Measurements from ENCODE around the gene ATP6V0D1. TPM values are rescaled to one million over a fixed set of nuclear protein-coding genes. Genes with fewer than 3 reads are reported as not detected.

ATP6V0D1 gene
- total and polyA plus RNA-seq, 4 experiments from 2014 or later: 42.8 to 133 (median 70.9) TPM

DNA sequence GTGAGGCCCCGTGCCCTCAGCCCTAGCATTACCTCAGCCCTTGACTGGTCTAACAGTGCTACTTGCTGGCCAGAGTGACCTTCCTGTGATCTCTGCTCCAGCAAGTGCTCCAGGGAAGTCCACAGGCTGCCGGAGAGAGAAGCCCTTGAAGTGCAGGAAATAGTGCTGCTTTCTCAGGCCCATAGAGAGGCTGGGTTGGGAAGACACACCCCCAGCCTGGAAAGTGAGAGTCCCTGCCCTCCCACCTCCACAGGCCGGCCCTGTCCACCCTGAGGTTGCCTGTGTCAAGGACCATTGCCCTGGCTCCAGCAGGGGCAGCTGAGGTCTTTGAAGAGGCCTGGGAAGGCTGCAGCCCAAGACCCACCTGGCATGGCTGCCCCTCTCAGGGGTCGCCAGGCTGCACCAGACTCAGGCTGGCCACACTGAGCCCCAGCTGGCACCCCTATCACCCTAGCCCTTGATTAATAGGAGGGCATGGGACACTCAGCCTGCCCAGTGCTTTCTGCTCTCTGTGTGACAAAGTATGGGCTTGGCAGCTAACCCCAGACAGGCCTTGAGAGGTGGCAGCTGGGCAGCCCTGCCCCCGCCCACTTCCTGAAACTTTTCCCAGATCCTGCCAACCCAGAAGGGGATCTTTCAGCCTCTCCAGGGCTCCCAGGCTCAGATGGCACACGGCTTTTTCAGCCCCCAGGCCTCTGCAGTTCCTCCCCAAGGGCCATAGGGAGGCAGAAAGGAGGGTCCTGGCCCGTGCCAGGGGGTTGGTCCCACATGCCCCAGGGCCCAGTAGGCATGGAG is 21.7 kb downstream of the ATP6V0D1 start:
- peak overlapping the region in 2 of 7 donors; percentile 9 to 84 for H3K27ac Mint-ChIP-seq
- H3K27me3 ChIP-seq (ENCODE audit: insufficient read depth, low read length): no peaks in the 10 kb centered on the region
- CTCF ChIA-PET (ENCODE audit: partially characterized antibody): no interaction called here
- no peak overlapping the region for H3K4me3 Mint-ChIP-seq
- H3K4me1 Mint-ChIP-seq: peaks cover 13 to 37% (median 24%) of the 10 kb centered on the region in 4 donors
- H3K36me3 ChIP-seq (ENCODE audit: insufficient read depth, low read length): peaks cover 5% of the 10 kb centered on the region
- intact Hi-C loops (cut with micrococcal nuclease): no loop called here
- H3K4me3 ChIP-seq (ENCODE audit: low read length in 2 of 2): no peak overlapping the region
- no peak overlapping the region for H3K27ac ChIP-seq (ENCODE audit: low read depth, low read length)
- peak in 1 of 5 donors; percentile 6 for DNase-seq
- H3K9me3 ChIP-seq (ENCODE audit: control insufficient read depth in 1 of 2, low read length in 2 of 2): no peaks in the 10 kb centered on the region
- H3K36me3 Mint-ChIP-seq: peaks cover 0 to 11% of the 10 kb centered on the region in 2 donors
- peaks cover 12% of the 10 kb centered on the region for H3K4me1 ChIP-seq (ENCODE audit: insufficient read depth, low read length)
- no peaks in the 10 kb centered on the region for H3K9me3 Mint-ChIP-seq
- H3K27me3 Mint-ChIP-seq: no peaks in the 10 kb centered on the region
- POLR2A ChIA-PET (ENCODE audit: partially characterized antibody): no interaction called here

DNA sequence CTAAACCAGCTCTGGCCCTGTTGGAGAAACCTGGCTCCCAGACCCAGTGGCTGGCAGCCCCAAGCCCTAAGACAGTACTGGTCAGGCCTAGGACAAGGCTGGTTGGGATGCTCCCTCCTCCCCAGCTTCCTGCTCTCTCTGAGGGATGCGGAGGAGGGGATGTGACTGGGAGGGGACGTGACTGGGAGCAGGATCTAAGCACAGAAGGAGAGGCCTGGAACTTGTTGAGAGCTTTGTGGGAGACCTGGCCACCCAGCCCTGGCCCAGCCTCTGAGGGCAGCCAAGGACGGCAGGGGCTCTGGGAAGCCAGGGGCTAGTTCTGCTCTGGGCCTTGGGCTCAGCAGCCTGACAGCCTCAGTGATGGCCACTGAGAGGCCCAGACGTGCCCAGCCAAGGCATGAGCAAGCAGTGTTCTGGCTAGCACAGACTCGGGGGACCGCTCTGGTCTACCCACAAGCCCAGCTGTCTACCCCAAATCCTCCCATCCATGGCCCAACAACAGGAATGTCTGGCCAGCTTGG is 22.8 kb downstream of the ATP6V0D1 start:
- CTCF ChIA-PET (ENCODE audit: partially characterized antibody): interaction anchor here (0.7 kb wide), 1 partner anchor 30 kb away, joined by 3 read pairs; no protein-coding TSS in a partner anchor
- Mint-ChIP-seq H3K4me1 (peaks cover 12 to 31% (median 24%) of the 10 kb centered on the region in 4 donors), H3K27me3 (no peaks in the 10 kb centered on the region), H3K9me3 (no peaks in the 10 kb centered on the region), H3K36me3 (peaks cover 2 to 21% of the 10 kb centered on the region in 2 donors), H3K4me3 (no peak overlapping the region), H3K27ac (peak overlapping the region in 1 of 7 donors; percentile 66)
- POLR2A ChIA-PET (ENCODE audit: partially characterized antibody): no interaction called here
- Histone ChIP-seq H3K36me3 (ENCODE audit: insufficient read depth, low read length) (peaks cover 11% of the 10 kb centered on the region), H3K4me3 (ENCODE audit: low read length in 2 of 2) (no peak overlapping the region), H3K27ac (ENCODE audit: low read depth, low read length) (no peak overlapping the region), H3K27me3 (ENCODE audit: insufficient read depth, low read length) (no peaks in the 10 kb centered on the region), H3K4me1 (ENCODE audit: insufficient read depth, low read length) (peaks cover 12% of the 10 kb centered on the region), H3K9me3 (ENCODE audit: control insufficient read depth in 1 of 2, low read length in 2 of 2) (no peaks in the 10 kb centered on the region)
- intact Hi-C loops (cut with micrococcal nuclease): no loop called here
- peak in 1 of 5 donors; percentile 5 for DNase-seq

DNA sequence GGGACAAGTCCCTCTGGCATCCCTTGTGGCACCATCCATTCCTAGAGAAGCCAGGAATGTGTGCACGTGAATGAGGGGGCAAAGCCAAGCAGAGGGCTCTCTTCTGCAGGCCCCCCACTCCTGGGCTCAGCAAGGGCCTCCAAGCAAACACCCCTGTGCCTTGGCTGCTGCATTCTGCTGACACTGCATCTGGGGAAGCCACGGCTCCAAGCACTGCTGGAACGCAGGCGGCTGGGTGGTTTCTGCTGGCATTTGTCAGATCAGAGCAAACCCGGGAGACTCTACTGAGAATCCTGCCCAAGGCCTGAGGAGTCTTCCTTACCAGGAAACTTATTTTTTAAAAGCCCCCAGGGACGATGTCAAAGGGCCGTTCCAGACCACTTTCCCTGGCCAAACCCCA is 23.3 kb downstream of the ATP6V0D1 start:
- CTCF ChIA-PET (ENCODE audit: partially characterized antibody): no interaction called here
- POLR2A ChIA-PET (ENCODE audit: partially characterized antibody): no interaction called here
- Mint-ChIP-seq H3K36me3 (peaks cover 4 to 24% of the 10 kb centered on the region in 2 donors), H3K27ac (no peak overlapping the region), H3K9me3 (no peaks in the 10 kb centered on the region), H3K4me3 (no peak overlapping the region), H3K4me1 (peaks cover 12 to 31% (median 23%) of the 10 kb centered on the region in 4 donors), H3K27me3 (no peaks in the 10 kb centered on the region)
- no peaks in the 10 kb centered on the region for H3K9me3 ChIP-seq (ENCODE audit: control insufficient read depth in 1 of 2, low read length in 2 of 2)
- H3K4me1 ChIP-seq (ENCODE audit: insufficient read depth, low read length): peaks cover 12% of the 10 kb centered on the region
- peak in 1 of 5 donors; percentile 19 for DNase-seq
- no peak overlapping the region for H3K27ac ChIP-seq (ENCODE audit: low read depth, low read length)
- H3K27me3 ChIP-seq (ENCODE audit: insufficient read depth, low read length): no peaks in the 10 kb centered on the region
- H3K36me3 ChIP-seq (ENCODE audit: insufficient read depth, low read length): peaks cover 16% of the 10 kb centered on the region
- intact Hi-C loops (cut with micrococcal nuclease): no loop called here
- H3K4me3 ChIP-seq (ENCODE audit: low read length in 2 of 2): no peak overlapping the region

DNA sequence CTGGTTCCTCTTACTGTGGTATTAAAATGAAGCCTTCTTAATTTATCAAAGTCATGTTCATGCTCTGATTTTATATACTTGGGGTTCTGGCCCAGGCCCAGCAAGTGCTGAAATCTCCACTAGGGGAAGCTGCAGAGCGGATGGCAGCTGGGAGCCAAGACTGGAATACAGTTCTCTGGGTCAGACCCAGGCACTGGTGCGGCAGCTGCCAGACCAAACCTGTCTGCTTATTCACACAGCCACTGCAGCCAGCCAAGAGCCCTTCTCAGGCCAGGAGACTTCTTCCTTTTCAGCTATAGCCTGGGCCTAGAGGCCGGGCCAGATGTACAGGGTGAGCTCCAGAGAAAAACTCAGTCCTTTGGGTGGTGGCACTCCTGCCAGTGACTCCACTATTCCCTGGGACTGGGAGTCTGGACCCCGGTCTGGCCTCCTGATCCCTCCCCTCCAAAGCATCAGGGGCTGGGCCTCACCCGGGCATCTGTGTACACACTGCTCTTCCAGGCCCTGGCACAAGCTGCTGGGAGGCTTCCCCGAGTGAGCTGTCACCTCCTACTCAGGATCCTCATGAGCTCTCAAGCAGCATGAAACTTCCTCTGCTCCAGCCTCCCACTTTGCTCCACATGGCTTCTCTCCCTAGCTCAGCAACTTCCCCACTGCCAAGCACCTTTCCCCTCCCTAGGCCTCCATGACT is 24.4 kb downstream of the ATP6V0D1 start:
- intact Hi-C loops (cut with micrococcal nuclease): no loop called here
- peaks cover 20% of the 10 kb centered on the region for H3K36me3 ChIP-seq (ENCODE audit: insufficient read depth, low read length)
- Mint-ChIP-seq H3K4me3 (no peak overlapping the region), H3K27me3 (no peaks in the 10 kb centered on the region), H3K9me3 (no peaks in the 10 kb centered on the region), H3K27ac (peak overlapping the region in 5 of 7 donors; percentile 33 to 87 (median 70)), H3K36me3 (peaks cover 4 to 25% of the 10 kb centered on the region in 2 donors), H3K4me1 (peaks cover 12 to 31% (median 23%) of the 10 kb centered on the region in 4 donors)
- H3K4me3 ChIP-seq (ENCODE audit: low read length in 2 of 2): no peak overlapping the region
- POLR2A ChIA-PET (ENCODE audit: partially characterized antibody): no interaction called here
- no peaks in the 10 kb centered on the region for H3K27me3 ChIP-seq (ENCODE audit: insufficient read depth, low read length)
- H3K4me1 ChIP-seq (ENCODE audit: insufficient read depth, low read length): peaks cover 12% of the 10 kb centered on the region
- DNase-seq: peak in 1 of 5 donors; percentile 8
- no peaks in the 10 kb centered on the region for H3K9me3 ChIP-seq (ENCODE audit: control insufficient read depth in 1 of 2, low read length in 2 of 2)
- CTCF ChIA-PET (ENCODE audit: partially characterized antibody): no interaction called here
- no peak overlapping the region for H3K27ac ChIP-seq (ENCODE audit: low read depth, low read length)

DNA sequence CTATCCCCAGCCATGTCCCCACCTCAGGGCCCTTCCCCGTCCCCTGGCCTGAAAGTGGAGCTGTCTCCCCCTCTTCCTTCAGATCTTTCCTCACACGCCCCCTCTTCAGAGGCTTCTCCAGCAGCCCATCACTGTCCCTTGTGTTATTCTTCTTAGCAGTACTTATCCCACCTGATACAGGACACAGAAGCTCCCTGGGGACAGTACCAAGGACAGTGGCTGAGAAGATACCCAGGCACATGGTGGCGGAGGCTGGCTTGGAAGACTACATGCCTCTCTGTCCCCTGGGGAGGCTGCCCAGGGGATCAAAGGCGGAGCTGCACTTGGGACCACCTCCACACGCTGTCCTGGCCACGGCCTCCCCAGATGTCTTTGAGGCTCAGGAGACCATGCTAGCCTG is 26.1 kb downstream of the ATP6V0D1 start:
- Mint-ChIP-seq H3K36me3 (peaks cover 10 to 39% of the 10 kb centered on the region in 2 donors), H3K4me1 (peaks cover 12 to 31% (median 16%) of the 10 kb centered on the region in 4 donors), H3K27me3 (no peaks in the 10 kb centered on the region), H3K27ac (peak overlapping the region in 3 of 7 donors; percentile 47 to 61 (median 57)), H3K9me3 (no peaks in the 10 kb centered on the region), H3K4me3 (no peak overlapping the region)
- Histone ChIP-seq H3K27ac (ENCODE audit: low read depth, low read length) (no peak overlapping the region), H3K4me1 (ENCODE audit: insufficient read depth, low read length) (peaks cover 12% of the 10 kb centered on the region), H3K36me3 (ENCODE audit: insufficient read depth, low read length) (peaks cover 15% of the 10 kb centered on the region), H3K9me3 (ENCODE audit: control insufficient read depth in 1 of 2, low read length in 2 of 2) (no peaks in the 10 kb centered on the region), H3K27me3 (ENCODE audit: insufficient read depth, low read length) (no peaks in the 10 kb centered on the region), H3K4me3 (ENCODE audit: low read length in 2 of 2) (no peak overlapping the region)
- peak in 1 of 5 donors; percentile 21 for DNase-seq
- ChIA-PET POLR2A (ENCODE audit: partially characterized antibody) (no interaction called here), CTCF (ENCODE audit: partially characterized antibody) (interaction anchor here (0.5 to 1.2 kb wide), 3 partner anchors 11 to 190 kb away, joined by 3 to 4 read pairs (median 3); no protein-coding TSS in a partner anchor)
- intact Hi-C loops (cut with micrococcal nuclease): no loop called here

DNA sequence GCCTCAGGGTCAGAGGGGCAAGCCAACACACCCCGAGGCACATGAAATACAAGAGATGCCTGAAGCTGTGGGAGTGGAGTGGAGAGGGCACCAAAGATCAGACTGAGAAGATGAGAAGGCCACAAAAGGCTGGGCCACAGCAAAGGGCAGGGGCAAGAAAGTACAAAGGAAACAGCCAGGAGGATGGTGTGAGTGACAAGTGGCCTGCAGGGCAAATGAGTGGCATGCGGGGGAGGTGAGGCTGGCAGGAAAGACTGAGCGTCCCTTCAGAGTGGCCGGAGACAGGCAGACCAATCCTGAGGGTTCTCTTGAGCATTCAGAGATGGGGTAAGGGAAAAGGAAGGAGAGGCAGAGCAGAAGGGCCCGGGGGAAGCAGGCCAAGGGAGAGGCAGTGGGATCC is 26.9 kb downstream of the ATP6V0D1 start:
- Histone ChIP-seq H3K9me3 (ENCODE audit: control insufficient read depth in 1 of 2, low read length in 2 of 2) (no peaks in the 10 kb centered on the region), H3K27ac (ENCODE audit: low read depth, low read length) (no peak overlapping the region), H3K4me3 (ENCODE audit: low read length in 2 of 2) (no peak overlapping the region), H3K4me1 (ENCODE audit: insufficient read depth, low read length) (peaks cover 5% of the 10 kb centered on the region), H3K36me3 (ENCODE audit: insufficient read depth, low read length) (peaks cover 15% of the 10 kb centered on the region), H3K27me3 (ENCODE audit: insufficient read depth, low read length) (no peaks in the 10 kb centered on the region)
- ChIA-PET CTCF (ENCODE audit: partially characterized antibody) (no interaction called here), POLR2A (ENCODE audit: partially characterized antibody) (no interaction called here)
- intact Hi-C loops (cut with micrococcal nuclease): no loop called here
- Mint-ChIP-seq H3K9me3 (no peaks in the 10 kb centered on the region), H3K4me3 (no peak overlapping the region), H3K4me1 (peaks cover 12 to 35% (median 16%) of the 10 kb centered on the region in 4 donors), H3K27me3 (no peaks in the 10 kb centered on the region), H3K27ac (peak overlapping the region in 3 of 7 donors; percentile 32 to 53 (median 43)), H3K36me3 (peaks cover 16 to 47% of the 10 kb centered on the region in 2 donors)
- peak in 1 of 5 donors; percentile 14 for DNase-seq
